GM19023 (cell line): ENCODE results near the gene WDR13.

Experiments
- ATAC-seq: cut with Tn5 transposase; IDR thresholded peaks from one replicate; pipeline ENCODE4 v1.9.1; 2021; ENCODE audit warnings: mild to moderate bottlenecking, moderate library complexity; ENCODE audit not compliant: unreplicated experiment

The WDR13 gene

DNA sequence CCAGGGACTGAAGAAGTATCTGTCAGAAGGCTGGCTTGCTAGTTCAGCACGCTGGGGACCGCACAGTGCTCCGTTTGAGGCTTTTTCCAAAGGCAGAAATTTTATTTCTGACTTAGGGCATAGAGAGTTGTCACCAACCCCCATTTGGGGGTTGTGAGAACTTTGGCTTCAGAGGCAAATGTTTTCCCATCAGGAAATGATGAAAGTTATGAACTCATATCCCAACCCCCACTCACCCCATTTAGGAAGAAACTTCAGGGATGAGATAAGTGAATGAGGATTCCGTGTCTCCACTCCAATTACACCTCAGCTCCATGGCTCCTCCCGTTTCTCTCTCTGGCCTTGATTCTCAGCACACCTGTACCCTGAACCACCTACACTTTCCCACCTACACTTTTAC is 4.3 kb upstream of the WDR13 start:
- ATAC-seq = no peak

DNA sequence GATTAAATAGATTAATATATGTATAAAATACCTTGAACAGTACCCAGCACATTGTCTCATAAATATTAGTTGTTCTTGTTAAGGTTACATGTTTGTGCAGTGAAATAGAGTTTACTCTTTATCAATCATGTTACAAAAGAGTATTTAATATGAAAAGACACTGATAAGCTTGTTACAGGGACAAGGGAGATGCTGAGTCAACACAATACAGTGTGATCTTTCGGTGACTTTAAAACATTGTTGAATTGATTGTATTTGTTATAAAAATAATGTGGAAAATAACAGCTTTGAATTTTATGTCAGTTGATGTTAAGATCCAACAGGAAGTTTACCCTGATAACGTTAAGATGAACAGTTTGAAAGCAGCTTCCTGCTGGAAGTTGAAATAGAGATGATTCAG is 1.4 kb upstream of the WDR13 start:
- ATAC-seq = no peak

DNA sequence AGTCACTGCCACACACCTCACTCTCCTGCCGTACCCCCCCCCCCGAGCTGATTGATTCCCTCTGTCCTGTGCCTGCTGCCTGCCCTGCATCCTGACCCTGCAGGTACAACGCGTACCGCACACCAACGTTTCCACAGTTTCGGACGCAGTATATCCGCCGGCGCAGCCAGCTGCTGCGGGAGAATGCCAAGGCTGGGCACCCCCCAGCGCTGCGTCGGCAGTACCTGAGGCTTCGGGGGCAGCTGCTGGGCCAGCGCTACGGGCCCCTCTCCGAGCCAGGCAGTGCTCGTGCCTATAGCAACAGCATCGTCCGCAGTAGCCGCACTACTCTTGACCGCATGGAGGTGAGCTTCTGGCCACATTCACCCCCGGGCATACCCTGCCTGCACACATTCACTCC is 1.3 kb downstream of the WDR13 start:
- no peak for ATAC-seq

DNA sequence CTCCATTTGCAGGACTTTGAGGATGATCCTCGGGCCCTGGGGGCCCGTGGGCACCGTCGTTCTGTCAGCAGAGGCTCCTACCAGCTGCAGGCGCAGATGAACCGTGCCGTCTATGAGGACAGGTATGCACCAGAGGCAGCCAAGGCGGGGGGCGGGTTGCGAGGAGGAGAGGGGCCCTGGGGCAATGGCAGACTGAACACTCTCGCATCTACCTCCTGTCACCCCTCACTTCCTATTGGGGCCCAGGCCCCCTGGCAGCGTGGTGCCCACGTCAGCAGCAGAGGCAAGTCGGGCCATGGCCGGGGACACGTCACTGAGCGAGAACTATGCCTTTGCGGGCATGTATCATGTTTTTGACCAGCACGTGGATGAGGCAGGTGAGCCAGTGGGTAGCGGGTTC is 2.0 kb downstream of the WDR13 start:
- no peak for ATAC-seq

DNA sequence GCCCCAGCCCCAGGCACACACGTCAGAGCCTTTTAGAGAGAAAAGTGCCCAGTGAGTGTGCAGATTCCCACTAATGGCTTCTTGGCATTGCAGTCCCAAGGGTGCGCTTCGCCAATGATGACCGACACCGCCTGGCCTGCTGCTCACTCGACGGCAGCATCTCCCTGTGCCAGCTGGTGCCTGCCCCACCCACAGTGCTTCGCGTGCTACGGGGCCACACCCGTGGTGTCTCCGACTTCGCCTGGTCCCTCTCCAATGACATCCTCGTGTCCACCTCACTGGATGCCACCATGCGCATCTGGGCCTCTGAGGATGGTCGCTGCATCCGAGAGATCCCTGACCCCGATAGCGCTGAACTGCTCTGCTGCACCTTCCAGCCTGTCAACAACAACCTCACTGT is 2.9 kb downstream of the WDR13 start:
- no peak for ATAC-seq

DNA sequence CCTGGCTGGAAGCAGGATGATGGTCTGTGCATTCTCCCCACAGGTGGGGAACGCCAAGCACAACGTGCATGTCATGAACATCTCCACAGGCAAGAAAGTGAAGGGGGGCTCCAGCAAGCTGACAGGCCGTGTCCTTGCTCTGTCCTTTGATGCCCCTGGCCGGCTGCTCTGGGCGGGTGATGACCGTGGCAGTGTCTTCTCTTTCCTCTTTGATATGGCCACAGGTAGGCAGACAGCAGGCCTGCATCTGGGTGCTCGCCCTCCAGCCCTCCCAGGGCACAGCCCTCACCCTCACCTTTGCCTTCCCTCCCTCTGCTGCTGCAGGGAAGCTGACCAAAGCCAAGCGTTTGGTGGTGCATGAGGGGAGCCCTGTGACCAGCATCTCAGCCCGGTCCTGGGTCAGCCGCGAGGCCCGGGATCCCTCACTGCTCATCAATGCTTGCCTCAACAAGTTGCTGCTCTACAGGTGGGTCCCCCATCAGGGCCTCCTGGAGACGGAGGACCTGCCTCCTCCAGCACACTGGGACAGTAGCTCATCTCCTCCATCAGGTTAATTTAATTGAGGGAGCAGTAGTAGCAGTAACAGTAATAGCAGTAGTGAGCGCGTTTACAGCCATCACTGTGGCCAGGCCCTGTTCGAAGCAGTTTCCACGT is 4.6 kb downstream of the WDR13 start:
- ATAC-seq = no peak

DNA sequence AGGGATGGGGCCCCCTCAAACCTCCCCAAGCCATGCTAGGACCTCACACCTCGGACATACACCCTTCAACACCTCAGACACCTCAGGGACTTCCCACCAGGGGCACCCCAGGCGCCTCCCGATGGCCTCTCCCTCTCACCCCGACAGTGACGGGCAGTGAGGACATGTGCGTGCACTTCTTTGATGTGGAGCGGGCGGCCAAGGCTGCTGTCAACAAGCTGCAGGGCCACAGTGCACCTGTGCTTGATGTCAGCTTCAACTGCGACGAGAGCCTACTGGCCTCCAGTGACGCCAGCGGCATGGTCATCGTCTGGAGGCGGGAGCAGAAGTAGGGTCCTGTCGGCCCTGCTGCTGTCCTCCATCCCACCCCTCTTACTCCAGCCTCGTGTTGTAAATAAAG is 7.4 kb downstream of the WDR13 start:
- no peak for ATAC-seq

DNA sequence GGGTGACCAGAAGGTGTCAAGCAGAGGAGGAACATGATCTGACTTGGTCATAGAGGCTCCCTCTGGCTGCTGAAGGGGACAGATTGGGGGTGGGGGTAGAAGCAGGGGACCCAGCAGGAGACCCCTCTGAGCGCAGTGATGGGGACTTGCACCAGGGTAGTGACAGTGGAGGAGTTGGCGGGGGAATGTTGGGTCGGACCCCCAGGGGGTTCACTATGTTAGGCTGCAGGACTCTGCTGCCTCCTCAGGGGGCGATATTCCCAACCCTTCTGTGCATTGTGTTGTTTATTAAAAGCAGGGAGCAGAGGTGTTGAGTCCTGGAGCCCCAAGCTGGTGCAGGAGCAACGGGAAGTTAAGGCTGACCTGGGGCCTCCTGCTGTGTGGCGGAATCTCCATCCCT is 8.8 kb downstream of the WDR13 start:
- ATAC-seq = no peak

DNA sequence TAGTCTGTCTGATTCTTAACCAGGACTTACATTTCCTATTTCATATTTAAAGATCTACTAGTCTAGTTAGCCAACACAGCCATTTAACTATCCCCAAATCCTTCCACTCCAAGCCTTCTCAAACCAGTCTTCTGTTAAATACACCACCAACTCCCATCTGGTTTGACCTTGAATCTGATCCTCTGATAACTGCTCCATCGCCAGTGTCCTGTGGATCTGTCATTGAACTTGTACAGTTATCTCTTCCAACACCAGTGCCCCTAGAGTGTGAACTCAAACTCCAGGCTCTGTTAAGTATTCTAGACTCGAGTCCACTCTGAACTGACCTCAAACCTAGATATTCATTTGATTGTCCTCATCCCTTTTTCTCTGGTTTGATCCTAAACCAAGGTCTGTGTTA is 14.4 kb downstream of the WDR13 start:
- no peak for ATAC-seq

DNA sequence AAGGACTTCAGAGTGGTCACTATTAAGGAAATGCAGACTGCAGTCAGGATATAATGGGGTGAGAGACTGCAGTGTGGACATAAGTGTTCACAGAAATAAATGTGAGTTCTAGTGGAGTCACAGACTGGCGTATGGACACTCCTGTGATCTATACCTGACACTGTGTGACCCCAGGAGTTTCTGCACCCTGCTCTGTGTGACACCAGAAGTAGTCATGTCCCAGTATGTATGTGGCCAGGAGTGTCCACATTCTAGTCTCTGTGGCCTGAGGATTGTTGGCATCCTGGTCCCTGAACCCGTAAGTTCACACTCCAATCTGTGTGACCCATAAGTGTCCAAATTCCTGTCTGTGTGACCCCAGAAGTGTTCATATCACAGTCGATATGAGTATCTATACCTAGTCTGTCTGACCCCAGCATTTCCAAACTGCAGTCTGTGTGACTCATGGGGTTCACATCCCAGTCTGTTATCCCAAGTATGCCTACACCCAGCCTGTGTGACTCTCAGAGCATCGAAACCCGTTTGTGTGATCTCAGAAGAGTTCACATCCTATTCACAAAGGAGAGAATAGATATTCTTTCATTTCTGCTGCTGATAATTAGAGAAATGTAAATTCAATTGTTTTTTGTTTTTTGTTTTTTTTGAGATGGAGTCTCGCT is 16.3 kb downstream of the WDR13 start:
- no peak for ATAC-seq

DNA sequence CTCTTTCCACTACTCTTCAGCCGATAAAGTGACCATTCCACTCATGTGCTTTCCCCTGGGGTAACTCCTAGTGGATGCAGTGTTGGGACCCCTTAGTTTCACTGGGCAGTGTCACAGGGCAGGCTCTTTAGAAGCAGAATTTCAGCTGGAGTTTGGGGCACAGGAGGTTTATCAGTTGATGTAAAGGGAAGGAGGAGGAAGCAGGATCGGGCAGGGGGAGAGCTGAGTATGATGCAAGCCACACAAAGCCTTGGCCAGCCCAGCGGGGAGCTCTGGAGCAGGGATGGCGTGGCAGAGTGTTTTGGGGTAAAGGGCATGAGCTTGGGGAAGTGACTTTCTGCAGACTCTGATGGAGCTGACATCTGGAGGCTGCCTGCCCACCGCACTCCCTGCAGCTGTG is 19.3 kb downstream of the WDR13 start:
- ATAC-seq = no peak

DNA sequence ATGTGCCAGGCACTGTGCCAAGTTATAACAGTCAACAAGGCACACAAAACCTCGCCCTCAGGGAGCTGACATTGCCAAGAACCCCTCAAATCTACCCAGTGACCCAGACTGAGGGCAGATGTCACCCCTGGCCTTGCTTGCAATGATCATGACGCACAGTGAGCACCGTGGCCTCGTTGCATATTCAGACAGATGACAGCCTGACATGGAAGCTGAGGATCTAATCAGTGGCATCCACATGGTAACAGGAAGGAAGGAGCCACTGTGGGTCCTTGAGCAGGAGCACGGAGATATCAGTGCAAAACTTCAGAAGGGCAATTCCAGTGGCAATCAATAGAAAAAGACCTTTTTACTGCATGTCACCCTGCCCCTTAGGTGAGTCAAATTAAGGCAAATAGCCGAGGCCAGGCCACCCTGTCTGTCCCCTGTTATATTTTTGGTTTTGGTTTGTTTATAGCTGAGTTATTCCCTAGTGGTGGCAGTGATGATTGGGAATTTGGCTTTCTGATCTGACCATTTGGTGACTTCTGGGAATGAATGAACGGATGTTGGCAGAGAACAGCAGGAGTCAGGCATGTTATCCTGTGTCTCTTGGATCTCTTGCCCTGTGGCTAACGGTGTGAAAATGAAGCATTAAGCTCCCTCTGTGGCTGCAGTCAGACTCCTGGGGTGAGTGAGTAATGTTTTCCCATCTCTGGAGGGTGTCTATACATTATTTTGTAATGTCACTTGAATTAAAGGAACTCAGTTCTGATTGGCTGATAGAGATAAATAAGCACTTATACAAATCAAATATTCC is 20.4 kb downstream of the WDR13 start:
- no peak for ATAC-seq

DNA sequence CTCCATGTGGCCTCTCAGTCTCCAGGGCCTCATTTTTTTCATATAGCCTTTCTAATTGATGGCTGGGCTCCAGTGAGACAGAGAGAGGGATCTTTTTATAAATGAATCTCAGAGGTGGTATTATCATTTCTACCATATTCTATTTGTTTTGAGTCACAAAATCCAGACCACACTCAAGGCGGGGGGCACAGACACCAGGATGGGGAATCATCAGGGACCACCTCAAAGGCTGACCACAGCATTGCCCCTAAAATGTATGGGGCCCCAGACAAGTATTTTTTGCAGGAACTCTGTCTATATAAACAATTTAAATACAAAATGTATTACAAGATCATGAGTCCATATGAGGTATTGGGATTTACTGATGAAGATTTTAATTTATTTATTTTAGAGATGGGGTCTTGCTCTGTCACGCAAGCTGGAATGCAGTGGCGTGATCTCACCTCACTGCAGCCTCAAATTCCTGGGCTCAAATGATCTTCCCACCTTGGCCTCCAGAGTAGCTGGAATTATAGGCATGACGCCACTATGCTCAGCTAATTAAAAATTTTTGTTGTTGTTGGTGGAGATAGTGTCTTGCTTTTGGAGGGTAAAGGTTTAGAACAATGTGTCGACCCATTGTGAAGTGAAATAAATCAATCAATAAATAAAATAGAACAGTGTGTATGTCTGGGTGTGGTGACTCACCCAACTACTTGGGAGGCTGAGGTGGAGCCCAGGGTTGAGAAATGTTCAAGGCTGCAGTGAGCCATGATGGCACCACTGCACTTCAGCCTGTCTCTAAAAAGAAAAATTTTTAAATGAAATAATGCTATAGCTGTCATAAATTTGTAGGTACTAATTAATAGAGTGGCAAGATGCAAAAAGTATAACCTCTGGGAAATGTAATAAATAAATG is 29.4 kb downstream of the WDR13 start:
- ATAC-seq = no peak

DNA sequence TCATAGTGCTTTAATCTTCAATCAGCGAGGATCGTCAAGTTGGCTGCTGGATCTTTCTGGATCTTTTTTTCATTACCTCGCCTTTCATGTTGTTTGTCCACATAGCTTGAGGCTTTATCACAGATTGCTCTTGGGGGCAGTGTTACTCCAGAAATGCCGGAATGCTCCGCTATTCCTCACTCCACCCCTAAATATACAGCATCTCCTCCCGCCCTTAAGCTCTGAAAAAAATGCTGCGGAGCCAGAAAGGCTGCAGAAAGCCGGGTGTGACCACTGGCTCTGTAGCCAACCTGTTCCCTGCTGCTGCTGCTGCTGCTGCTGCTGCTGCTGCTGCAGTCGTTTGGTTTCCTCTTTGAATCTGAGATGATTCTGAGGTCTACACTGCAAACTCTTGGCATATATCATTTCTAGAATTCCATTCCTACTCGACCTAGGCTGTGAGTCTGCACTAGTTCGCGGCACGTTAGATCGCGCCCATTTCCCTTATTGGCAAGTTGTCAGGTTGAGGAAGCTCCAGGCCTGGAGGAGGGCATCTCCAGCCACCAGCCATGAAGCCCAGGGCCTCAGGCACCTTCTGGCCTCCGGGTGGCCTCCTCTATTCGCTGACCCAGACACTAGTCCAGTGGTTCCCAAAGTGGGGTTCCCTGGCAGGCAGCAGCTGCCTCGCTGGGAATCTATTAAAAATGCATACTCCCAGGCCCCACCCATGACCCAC is 34.2 kb downstream of the WDR13 start:
- no peak for ATAC-seq

DNA sequence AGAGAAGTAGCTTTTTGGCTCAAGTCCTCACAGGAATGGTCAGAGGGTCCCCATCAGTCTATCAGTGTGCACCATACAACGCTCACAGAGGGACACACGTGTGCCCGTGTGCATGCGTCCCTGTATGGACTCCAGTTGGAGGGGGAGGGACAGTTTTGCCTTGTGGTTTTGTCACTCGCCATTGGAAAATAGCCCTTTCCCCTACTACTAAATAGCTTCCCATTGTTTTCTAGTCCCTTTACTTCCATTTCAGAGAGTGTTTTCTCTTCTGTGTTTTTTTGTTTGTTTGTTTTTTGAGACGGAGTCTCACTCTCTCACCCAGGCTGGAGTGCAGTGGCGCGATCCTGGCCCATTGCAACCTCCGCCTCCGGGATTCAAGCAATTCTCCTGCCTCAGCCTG is 34.9 kb downstream of the WDR13 start:
- no peak for ATAC-seq

DNA sequence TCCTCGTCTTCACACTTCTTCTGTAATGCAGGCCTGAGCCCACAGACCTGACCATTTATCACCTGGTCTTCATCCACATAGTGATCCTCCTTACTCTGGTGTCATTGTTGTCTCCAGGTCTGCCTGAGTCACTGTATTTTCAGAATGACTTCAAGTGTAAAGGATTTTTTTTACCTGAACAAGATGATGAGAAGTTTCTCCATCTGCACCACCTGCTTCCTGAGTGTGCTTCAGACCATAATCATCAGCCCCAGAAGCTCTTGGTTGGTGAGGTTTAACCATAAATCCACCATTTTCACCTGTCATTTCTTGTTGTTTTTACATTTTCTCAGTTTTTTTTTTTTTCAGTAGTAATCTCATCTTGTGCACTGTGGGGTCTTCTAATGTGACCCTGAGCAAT is 39.0 kb downstream of the WDR13 start:
- ATAC-seq = no peak

DNA sequence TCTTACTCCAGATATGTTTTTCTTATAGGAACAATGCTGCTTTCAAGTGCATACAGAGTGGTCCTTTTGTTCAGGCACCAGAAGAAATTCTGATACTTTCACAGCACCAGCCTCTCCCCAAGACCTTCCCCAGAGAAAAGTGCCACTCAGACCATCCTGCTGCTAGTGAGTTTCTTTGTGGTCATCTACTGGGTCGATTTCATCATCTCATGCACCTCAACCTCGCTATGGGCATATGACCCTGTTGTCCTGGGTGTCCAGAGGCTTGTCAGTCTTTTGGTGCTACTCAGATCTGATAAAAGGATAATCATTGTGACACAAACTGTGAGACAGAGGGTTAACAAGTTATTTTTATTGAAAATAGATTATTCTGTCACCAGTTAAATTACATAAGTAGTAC is 39.5 kb downstream of the WDR13 start:
- ATAC-seq = no peak

DNA sequence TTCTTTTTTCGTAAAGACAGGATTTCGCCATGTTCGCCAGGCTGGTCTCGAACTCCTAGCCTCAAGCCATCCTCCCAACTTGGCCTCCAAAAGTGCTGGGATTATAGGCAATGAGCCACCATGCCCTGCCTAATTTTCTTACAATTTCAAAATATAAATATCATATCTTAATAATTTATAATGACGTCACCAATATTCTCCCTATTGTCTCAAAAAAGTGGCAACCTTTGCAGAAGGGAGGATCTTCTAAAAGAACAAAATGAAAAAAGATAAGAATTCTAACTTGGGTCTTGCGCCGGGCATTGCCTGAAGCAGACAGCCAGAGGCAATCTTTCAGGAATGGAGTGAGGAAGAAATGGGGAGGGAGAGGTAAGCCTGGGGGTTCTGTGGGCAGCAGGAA is 48.4 kb downstream of the WDR13 start:
- no peak for ATAC-seq

DNA sequence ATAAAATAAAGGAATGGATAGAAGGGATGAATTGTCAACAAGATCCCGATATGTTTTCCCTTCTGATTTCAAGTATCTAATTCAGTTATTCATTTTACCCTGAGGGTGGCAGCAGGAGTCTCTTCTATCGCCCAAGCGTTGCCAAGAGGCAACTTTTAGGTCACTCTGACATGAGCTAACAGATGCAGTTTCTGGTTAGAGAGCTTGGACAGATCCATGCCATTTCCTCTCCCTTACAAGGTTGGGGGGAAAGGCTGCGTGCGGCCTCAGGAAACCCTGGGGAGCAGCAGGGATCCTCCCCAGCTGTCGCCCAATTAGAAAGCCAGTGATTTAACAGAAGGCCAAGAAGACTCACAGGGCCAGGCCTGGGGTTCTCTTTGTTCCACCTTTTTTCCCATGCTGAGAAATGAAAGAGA is 51.1 kb downstream of the WDR13 start:
- ATAC-seq = no peak

DNA sequence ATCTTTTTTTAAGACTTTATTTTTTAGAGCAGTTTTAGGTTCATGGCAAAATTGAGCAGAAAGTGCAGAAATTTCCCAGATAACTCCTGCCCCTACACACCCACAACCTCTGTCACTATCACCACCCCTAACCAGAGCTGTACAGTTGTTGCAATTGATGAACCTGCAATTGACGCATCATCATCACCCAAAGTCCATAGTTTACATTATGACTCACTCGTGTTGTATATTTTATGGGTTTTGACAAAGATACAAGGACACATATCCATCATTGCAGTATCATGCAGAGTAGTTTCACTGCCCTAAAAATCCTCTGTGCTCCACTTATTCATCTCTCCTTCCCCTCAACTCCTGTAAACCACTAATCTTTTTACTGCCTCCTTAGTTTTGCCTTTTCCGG is 51.8 kb downstream of the WDR13 start:
- no peak for ATAC-seq
